Testis (tissue), 3 donors: ENCODE results near the gene C1orf141. TPM values are rescaled to one million over a fixed set of nuclear protein-coding genes. Genes with fewer than 3 reads are reported as not detected.

Source experiments
- DNase-seq: peaks from one replicate; pipeline ENCODE4 v3.0.0-alpha.2; 2019
- H3K27ac ChIP-seq, 2 donors: fragments of 200-600 bp; sonication (generic); one replicate each; pipeline ENCODE4 v1.5.1; 2019
- H3K27me3 ChIP-seq: fragments of 200-600 bp; sonication (generic); one replicate; pipeline ENCODE4 v1.5.1; 2019
- H3K36me3 ChIP-seq: fragments of 200-600 bp; sonication (generic); one replicate; pipeline ENCODE4 v1.5.1; 2017; ENCODE audit warnings: low read depth; ENCODE audit errors: missing control alignments
- H3K4me1 ChIP-seq: fragments of 200-600 bp; sonication (generic); one replicate; pipeline ENCODE4 v1.5.1; 2019
- H3K4me3 ChIP-seq, 2 donors: fragments of 200-600 bp; sonication (generic); one replicate each; pipeline ENCODE4 v1.5.1; 2017 to 2019
- H3K9me3 ChIP-seq: fragments of 200-600 bp; sonication (generic); one replicate; pipeline ENCODE4 v1.5.1; 2017
- POLR2A ChIP-seq: fragments of 450-650 bp; IDR thresholded peaks from one replicate; pipeline ENCODE4 v1.6.1; 2017; ENCODE audit warnings: antibody characterized with exemption, mild to moderate bottlenecking, moderate library complexity
- WGBS, 2 donors: methylation state at CpG; one replicate each; pipeline ENCODE4 v1.1.5; 2018; 5-methylcytosine and 5-hydroxymethylcytosine counted together
- intact Hi-C: fragments of 100-400 bp; cut with DNase I; formaldehyde crosslinking; loops from one replicate; pipeline ENCODE4 v1.15.1; 2023; ENCODE audit warnings: low total_unique reads
- polyA plus RNA-seq: library from polyadenylated mRNA; stranded (reverse); fragments of 350-450 nt; fragmentation: Illumina TruSeq; extraction: RNeasy Lipid Tissue Mini Kit (QIAGEN cat#74804); gene quantifications from one replicate; pipeline ENCODE4 v1.2.3, GENCODE V29; 2014; ENCODE audit warnings: low read depth, low replicate concordance; ENCODE audit not compliant: insufficient read depth
- total RNA-seq, 2 donors: library from RNA; depleted of rRNA; stranded (reverse); fragments of >200 nt; gene quantifications; one replicate each; pipeline ENCODE4 v1.2.3, GENCODE V29; 2016
- TF ChIP-seq, protein P1 (sequence below), 3 experiments: fragments of 450-650 bp in 2 of 3; fragments of 200-600 bp in 1 of 3; sonication (generic) in 1 of 3; IDR thresholded peaks; one replicate each; pipeline ENCODE4 v1.5.1; 2016 to 2019; ENCODE audit warnings: antibody characterized with exemption in 3 of 3, mild to moderate bottlenecking in 2 of 3, moderate library complexity in 1 of 3

Gene C1orf141
- total and polyA plus RNA-seq, 3 donors from 2014 or later = 9.5 to 17.3 (median 10.1) TPM

GRCh38 chr1:67061266-67061665 is 73.5 kb downstream of the C1orf141 start:
- no peak for DNase-seq
- no peak overlapping the region for H3K4me3 ChIP-seq
- intact Hi-C loops = no loop called here
- H3K4me1 ChIP-seq = no peaks in the 10 kb centered on the region
- no peaks in the 10 kb centered on the region for H3K9me3 ChIP-seq
- no peaks in the 10 kb centered on the region for H3K36me3 ChIP-seq
- TF ChIP-seq, protein P1, sequence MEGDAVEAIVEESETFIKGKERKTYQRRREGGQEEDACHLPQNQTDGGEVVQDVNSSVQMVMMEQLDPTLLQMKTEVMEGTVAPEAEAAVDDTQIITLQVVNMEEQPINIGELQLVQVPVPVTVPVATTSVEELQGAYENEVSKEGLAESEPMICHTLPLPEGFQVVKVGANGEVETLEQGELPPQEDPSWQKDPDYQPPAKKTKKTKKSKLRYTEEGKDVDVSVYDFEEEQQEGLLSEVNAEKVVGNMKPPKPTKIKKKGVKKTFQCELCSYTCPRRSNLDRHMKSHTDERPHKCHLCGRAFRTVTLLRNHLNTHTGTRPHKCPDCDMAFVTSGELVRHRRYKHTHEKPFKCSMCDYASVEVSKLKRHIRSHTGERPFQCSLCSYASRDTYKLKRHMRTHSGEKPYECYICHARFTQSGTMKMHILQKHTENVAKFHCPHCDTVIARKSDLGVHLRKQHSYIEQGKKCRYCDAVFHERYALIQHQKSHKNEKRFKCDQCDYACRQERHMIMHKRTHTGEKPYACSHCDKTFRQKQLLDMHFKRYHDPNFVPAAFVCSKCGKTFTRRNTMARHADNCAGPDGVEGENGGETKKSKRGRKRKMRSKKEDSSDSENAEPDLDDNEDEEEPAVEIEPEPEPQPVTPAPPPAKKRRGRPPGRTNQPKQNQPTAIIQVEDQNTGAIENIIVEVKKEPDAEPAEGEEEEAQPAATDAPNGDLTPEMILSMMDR (IDR thresholded peaks at IDR 0.05) = no peak
- no peak for TF ChIP-seq POLR2A
- H3K27me3 ChIP-seq = no peaks in the 10 kb centered on the region
- WGBS, 2 donors = 92 to 95% methylated on average over 2 of the region's 2 CpGs
- H3K27ac ChIP-seq = no peak overlapping the region

DNA sequence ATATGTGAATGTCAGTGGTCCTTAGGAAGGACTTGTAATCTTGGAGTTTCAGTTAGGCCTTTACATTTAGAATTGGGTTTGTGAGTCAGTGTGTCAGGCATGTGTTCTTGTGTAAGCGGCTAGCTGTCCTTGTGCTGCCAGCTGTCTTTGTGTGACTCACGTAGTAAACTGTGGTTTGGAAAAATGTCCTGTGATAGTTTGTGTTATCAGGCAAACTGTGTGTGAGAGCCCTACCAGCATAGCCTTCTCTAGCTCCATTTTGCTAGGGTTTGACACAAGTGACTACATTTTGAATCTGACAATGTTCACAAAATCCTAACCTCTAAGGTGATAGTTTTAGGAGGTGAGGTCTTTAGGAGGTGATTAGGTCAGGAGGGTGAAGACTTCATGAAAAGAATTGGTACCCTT is 74.0 kb downstream of the C1orf141 start:
- H3K27ac ChIP-seq = no peak overlapping the region
- TF ChIP-seq, protein P1 (IDR thresholded peaks at IDR 0.05) = no peak
- TF ChIP-seq POLR2A = no peak

GRCh38 chr1:67059346-67059745 is 75.4 kb downstream of the C1orf141 start:
- Histone ChIP-seq H3K27me3 (no peaks in the 10 kb centered on the region), H3K4me3 (no peak overlapping the region), H3K27ac (no peak overlapping the region), H3K9me3 (no peaks in the 10 kb centered on the region), H3K36me3 (no peaks in the 10 kb centered on the region), H3K4me1 (no peaks in the 10 kb centered on the region)
- 86 to 88% methylated on average over 1 of the region's 1 CpG for WGBS, 2 donors
- TF ChIP-seq, protein P1 (IDR thresholded peaks at IDR 0.05) = no peak
- TF ChIP-seq POLR2A = no peak
- intact Hi-C loops = no loop called here
- DNase-seq = no peak

More for the DNA sequence above, 74.0 kb downstream of the C1orf141 start:
- no peaks in the 10 kb centered on the region for H3K36me3 ChIP-seq
- no peak for DNase-seq
- no peaks in the 10 kb centered on the region for H3K27me3 ChIP-seq
- no peaks in the 10 kb centered on the region for H3K4me1 ChIP-seq
- 83 to 89% methylated on average over 2 of the region's 2 CpGs for WGBS, 2 donors
- H3K9me3 ChIP-seq = no peaks in the 10 kb centered on the region
- intact Hi-C loops = no loop called here
- H3K4me3 ChIP-seq = no peak overlapping the region

DNA sequence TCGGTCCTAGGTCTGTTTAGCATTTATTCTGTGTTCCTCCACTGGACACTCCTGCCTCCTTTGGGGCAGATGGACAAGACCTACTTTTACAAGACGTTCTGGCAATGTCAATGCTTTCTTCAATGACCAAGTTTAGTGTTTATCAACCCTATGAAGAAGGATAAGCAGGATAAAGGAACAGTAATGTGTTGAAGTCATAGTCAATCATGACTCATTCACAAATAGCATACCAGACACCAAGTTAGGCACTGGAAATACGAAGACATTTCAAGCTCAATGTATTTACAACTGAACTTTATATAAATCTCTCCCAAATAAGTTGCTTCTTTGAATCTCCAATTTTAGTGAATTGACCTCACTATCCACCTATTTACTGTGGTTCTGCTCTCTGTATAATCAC is 76.0 kb downstream of the C1orf141 start:
- intact Hi-C loops = no loop called here
- no peaks in the 10 kb centered on the region for H3K27me3 ChIP-seq
- 80% methylated on average over 3 of the region's 3 CpGs for WGBS, 2 donors
- no peaks in the 10 kb centered on the region for H3K9me3 ChIP-seq
- H3K4me3 ChIP-seq = no peak overlapping the region
- H3K36me3 ChIP-seq = no peaks in the 10 kb centered on the region
- no peaks in the 10 kb centered on the region for H3K4me1 ChIP-seq
- no peak for TF ChIP-seq POLR2A
- TF ChIP-seq, protein P1 (IDR thresholded peaks at IDR 0.05) = no peak
- no peak overlapping the region for H3K27ac ChIP-seq
- no peak for DNase-seq

DNA sequence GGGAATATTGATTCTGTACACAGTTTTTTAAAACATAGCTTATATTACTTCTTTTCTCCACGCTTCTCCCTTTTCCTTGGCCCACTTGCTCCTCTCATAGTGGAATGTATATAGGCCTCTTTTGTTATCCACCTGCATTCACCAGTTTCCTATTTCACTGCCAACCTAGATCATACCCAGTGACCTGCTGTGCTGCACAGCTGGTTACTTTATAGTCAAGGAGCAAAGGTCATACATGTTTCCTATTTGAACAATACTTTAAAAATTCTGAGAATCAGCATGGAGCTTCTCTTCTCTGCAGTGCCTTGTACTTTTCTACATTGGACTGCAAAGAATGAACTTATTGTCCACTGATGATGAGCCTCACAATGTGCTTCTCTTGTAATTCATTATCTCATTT is 76.5 kb downstream of the C1orf141 start:
- 94 to 100% methylated on average over 1 of the region's 1 CpG for WGBS, 2 donors
- no peak for DNase-seq
- TF ChIP-seq POLR2A = no peak
- TF ChIP-seq, protein P1 (IDR thresholded peaks at IDR 0.05) = no peak
- intact Hi-C loops = no loop called here
- H3K4me3 ChIP-seq = no peak overlapping the region
- no peaks in the 10 kb centered on the region for H3K36me3 ChIP-seq
- H3K27ac ChIP-seq = no peak overlapping the region
- no peaks in the 10 kb centered on the region for H3K9me3 ChIP-seq
- H3K4me1 ChIP-seq = no peaks in the 10 kb centered on the region
- H3K27me3 ChIP-seq = no peaks in the 10 kb centered on the region
